ENCODE data around the gene FBXW11. TPM values are rescaled to one million over a fixed set of nuclear protein-coding genes. Genes with fewer than 3 reads are reported as not detected.

FBXW11 gene
- total and polyA plus RNA-seq, 2 experiments from 2014 or later = 59.0 to 98.0 TPM

DNA sequence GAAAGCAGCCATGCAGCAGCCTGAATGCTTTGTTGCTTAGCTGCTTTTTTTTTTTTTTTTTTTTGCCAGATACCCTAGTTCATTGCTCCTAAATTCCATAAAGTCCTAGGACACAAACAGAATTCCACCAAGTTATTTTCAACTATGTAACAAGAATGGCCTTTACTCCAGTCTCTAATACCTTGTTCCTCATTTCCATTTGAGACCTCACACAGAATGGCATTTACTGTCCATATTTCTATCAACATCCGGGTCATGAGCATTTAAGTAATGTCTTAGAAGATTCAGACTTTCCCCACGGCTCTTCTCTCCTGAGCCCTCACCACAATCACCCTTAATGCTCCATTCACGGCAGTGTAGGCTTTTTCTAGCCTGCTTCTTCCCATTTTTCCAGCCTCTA is 31.7 kb upstream of the FBXW11 start:
- H3K9me3 ChIP-seq (ENCODE audit: low read depth) = no peaks in the 10 kb centered on the region
- H3K27me3 ChIP-seq = no peaks in the 10 kb centered on the region
- no peak overlapping the region for H3K4me3 ChIP-seq
- H3K4me1 ChIP-seq (ENCODE audit: low read depth) = no peaks in the 10 kb centered on the region
- no peak for DNase-seq (ENCODE audit: low read depth in 1 of 2, low spot score in 1 of 2)
- no peak for TF ChIP-seq CTCF (IDR thresholded peaks at IDR 0.05; ENCODE audit: low read depth, low read length)
- H3K27ac ChIP-seq = no peak overlapping the region
- H3K36me3 ChIP-seq = no peaks in the 10 kb centered on the region

DNA sequence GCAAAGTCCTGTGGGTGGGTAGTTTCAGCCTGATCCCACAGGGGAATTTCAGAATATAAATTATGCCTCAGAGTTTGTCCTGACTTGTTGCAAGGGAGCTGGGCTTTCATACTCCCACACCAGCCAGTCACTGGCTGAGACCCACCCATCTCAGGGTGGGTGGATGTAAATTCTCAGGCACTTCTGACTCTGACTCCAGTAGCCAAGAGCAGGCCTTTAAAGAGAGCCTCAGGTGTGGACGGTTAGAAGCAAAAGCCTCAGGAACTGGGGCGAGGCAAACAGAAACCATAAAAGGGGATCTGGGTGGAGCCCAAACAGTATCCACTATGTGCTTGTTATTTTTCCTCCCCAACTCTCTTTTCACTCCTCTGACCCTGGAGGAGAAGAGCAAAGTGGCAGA is 28.6 kb upstream of the FBXW11 start:
- Histone ChIP-seq H3K9me3 (ENCODE audit: low read depth) (no peaks in the 10 kb centered on the region), H3K36me3 (no peaks in the 10 kb centered on the region), H3K4me1 (ENCODE audit: low read depth) (no peaks in the 10 kb centered on the region), H3K27ac (no peak overlapping the region), H3K27me3 (no peaks in the 10 kb centered on the region), H3K4me3 (no peak overlapping the region)
- DNase-seq (ENCODE audit: low read depth in 1 of 2, low spot score in 1 of 2) = no peak
- no peak for TF ChIP-seq CTCF (IDR thresholded peaks at IDR 0.05; ENCODE audit: low read depth, low read length)

GRCh38 chr5:172031894-172032461 is 25.5 kb upstream of the FBXW11 start:
- DNase-seq (ENCODE audit: low read depth in 1 of 2, low spot score in 1 of 2) = no peak
- Histone ChIP-seq H3K4me3 (no peak overlapping the region), H3K36me3 (no peaks in the 10 kb centered on the region), H3K4me1 (ENCODE audit: low read depth) (no peaks in the 10 kb centered on the region), H3K27ac (no peak overlapping the region), H3K27me3 (no peaks in the 10 kb centered on the region), H3K9me3 (ENCODE audit: low read depth) (no peaks in the 10 kb centered on the region)
- TF ChIP-seq CTCF (IDR thresholded peaks at IDR 0.05; ENCODE audit: low read depth, low read length) = no peak

GRCh38 chr5:172029876-172030275 is 23.4 kb upstream of the FBXW11 start:
- no peak for DNase-seq (ENCODE audit: low read depth in 1 of 2, low spot score in 1 of 2)
- Histone ChIP-seq H3K4me3 (no peak overlapping the region), H3K9me3 (ENCODE audit: low read depth) (no peaks in the 10 kb centered on the region), H3K4me1 (ENCODE audit: low read depth) (no peaks in the 10 kb centered on the region), H3K27ac (no peak overlapping the region), H3K27me3 (no peaks in the 10 kb centered on the region), H3K36me3 (no peaks in the 10 kb centered on the region)
- no peak for TF ChIP-seq CTCF (IDR thresholded peaks at IDR 0.05; ENCODE audit: low read depth, low read length)

DNA sequence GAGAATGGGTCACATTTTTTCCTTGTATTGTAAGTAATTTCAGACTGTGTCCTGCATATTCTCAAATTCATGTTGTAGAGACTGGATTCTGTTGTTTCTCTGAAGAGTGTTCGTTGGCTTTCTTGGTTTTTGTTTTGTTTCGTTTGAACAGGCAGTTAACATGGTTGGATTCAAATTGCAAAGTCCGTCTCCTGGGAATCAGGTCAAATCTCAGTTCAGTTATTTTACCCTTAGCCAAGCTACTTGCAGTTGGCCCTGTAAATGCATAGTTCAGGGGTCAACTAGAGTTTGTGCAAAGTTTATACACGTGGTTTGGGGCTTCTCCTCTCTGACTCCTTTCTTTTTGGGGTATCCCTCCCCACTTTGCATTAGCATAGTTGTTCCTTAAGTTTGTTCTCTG is 21.7 kb upstream of the FBXW11 start:
- H3K27me3 ChIP-seq = no peaks in the 10 kb centered on the region
- no peaks in the 10 kb centered on the region for H3K9me3 ChIP-seq (ENCODE audit: low read depth)
- no peak for DNase-seq (ENCODE audit: low read depth in 1 of 2, low spot score in 1 of 2)
- no peak overlapping the region for H3K4me3 ChIP-seq
- H3K27ac ChIP-seq = no peak overlapping the region
- H3K36me3 ChIP-seq = no peaks in the 10 kb centered on the region
- H3K4me1 ChIP-seq (ENCODE audit: low read depth) = no peaks in the 10 kb centered on the region
- TF ChIP-seq CTCF (IDR thresholded peaks at IDR 0.05; ENCODE audit: low read depth, low read length) = no peak
